Suppressor macrophage treated with lipopolysaccharide for 4 hours (primary cell): ENCODE data around the gene MSRB1.
"Not testable (repeated sequence)": the region's sequence is repeated elsewhere in the genome, so short reads cannot be mapped to it uniquely, and the experiment has no call there.

Experiments
- DNase-seq: peaks from one replicate; pipeline ENCODE4 v3.0.0-alpha.2; 2020

Gene MSRB1

DNA sequence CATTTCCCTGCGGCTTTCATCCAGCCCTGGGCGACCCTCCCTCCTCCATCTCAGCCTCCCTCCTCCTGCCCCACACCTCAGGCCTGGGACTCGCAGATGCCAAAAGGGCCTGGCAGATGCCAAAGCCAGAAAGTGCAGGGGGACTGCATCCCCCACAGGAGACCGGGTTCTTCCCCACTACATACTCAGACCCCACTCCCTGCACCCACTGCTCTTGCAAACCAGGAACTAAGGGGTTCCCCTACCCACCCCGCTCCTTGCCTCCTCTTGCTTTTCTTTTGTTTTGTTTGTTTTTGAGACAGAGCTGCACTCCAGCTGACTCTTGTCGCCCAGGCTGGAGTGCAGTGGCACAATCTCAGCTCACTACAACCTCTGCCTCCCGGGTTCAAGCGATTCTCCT lies 28.0 kb downstream of the MSRB1 start:
- no peak for DNase-seq

DNA sequence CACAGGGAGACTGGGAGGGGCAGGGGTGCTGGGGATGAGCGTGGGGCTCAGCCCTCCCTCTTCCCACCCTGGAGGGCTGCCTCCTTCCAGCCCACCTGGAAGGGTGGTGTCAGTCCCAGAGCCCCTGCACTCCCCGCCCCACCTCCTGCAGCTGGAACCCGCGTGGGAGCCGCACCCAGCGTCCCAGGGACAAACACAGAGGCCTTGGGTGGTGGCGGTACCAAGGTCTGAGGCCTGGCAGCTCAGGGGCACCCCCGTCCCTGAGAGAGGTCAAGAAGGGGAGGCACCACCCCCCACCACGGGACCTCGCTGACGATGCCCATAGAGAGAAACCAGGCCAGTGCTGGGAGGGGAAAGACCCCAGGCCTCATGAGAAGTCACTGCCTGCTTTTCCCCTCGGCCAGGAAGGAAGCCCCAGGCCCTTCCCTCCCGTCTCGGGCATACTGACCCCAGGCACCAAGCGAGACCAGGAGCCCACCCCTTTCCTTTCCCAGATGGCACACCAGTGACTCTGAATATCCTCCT lies 28.9 kb downstream of the MSRB1 start:
- no peak for DNase-seq

DNA sequence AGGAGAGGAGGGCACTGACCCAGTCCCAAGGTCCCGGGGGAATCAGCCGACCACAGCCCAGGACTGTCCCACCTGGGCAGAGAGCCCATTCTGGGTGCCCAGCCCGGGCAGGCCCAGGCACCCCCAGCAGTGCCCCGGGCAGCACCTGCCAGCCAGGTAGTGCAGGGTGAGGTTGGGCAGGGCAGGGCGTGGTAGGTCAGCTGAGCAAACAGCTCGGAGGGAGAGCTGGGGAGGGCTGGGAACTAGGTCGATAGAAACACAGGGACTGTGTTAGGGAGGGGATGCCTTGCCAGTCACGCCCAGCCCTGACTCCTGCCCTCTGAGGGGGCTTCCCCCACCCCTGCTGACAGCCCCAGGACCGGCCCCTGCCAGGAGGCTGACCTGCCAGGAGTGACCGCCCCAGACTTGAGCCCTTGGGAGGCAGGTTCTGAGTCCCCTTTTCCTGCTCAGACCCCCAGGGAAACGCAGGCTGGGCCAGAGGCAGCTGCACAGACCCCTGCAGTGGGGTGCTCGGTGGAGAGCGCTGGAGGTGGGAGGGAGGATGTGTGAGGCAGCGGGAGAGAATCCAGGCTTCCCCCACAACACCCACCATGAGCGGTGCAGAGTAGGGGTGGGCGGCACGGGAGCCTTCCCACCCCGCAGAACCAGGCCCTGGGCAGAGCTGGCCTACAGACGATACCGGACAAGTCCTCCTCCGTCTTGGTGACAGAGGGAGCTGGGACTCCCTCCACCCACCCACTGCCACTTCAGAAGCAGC lies 29.5 kb downstream of the MSRB1 start:
- no peak for DNase-seq

DNA sequence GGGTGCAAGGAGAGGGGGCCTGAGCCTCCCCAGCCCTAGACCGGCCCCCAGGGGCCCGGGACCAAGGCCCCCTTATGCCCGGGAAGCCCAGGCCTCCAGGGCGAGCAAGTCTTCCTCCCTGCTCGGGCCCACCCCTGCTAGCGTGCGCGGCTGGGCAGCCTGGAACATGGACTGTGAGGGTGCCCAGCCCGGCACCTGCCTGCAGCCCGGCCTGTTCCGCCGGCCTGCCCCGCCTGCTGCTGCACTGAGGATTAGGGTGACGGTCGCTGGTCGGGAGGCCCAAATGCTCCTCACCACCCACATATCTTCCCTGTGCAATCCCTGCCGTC lies 30.8 kb downstream of the MSRB1 start:
- DNase-seq, result no peak

DNA sequence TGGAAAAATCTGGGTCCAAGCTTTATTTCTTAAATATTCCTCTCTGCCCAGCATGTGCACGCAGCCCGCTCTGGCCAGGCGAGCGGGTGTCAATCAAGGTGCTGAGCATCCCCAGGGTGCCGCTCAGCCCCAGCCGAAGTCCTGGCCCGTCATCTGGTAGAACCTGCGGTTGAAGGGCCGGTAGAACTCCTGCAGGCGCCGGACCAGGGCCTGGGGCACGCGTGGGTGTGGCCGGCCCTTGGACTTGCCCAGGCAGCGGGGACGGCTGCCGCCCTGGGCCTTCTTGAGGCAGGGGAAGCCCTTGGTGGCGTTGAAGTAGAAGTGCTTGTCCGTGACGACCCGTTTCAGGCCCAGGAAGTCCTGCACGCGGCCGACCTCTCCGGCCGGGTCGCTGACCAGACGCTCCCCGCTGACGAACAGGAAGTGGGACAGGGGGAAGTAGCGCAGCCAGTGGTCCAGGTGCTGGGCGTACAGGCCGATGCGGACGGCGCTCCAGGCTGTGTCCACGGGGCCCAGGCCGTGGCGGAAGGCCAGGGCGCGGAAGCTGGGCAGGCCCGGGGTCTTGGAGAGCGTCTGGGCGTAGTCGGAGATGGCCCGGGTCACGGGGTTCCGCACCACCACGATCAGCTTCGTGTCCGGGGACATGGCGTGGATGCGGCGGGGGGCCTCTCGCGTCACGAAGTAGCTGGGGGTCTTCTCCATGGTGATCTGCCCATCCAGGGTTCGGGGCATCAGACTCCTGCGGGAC lies 31.4 kb downstream of the MSRB1 start:
- no peak for DNase-seq

DNA sequence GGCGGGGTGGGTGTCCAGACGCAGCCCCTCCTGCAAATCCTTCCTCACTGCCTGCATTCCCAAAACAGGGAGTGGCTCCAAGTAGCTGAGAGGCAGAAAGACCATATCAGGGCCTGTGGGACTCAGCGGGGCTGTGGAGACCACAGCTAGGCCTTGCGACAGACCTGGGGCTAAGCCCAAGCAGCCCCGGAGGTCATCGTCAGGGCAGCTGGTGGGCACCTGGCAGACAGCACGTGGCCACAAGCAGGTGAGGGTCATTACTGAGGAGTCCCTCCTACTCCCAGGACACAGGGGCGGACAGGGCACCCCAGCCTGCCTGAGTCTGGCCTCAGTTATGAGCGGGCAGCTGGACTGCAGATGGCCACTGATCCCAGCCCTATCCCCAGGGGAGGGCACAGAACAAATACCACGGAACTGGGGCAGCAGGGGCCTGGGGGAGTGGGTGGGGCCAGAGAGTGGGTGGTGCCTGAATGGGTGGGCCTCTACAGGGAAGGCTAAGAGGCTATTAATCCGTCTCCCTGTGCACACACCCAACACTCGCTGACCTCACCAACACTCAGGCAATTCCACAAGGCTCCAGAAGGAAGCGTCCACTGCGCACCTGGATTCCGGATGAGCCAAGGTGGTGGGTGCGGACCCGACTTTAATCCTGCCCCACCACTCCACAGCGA lies 33.3 kb downstream of the MSRB1 start:
- no peak for DNase-seq

DNA sequence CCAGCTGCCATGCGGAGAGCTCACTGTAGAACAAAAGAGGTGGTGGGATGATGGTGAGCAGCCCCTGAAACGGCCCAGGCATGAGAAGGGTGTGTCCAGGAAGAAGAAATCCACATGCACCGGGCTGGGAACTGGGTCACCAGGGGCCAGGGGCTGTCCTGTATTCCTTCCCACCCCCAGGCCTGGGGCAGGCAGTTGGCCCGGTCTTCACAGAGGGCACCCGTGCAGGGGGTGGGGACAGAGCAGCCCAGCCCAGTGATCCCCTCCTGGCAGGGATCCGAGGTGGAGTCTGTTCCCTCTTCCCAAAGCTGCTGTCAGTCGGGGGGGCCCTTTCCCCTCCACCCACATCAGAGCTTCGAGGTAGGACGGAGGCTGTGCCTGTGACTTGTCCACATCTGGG lies 34.0 kb downstream of the MSRB1 start:
- DNase-seq, result no peak

DNA sequence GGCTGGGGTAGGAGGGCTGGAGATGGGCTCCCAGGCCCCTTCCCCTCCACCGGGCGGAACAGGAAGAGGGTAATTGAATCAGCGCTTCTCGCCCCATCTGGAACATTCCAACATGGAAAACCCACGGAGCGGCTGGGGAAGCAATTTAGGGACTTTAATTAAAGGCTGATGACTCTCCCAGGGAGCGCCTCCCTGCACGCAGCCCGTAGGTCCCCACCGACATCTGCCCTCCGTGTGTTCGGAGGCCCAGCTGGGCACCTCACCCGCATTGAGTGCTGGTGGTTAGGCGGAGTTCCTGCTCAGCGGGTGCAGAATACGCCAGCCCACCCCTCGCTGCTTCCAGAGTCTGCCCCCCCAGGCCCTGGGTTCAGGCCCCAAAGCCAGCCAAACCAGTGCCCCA lies 34.8 kb downstream of the MSRB1 start:
- no peak for DNase-seq

DNA sequence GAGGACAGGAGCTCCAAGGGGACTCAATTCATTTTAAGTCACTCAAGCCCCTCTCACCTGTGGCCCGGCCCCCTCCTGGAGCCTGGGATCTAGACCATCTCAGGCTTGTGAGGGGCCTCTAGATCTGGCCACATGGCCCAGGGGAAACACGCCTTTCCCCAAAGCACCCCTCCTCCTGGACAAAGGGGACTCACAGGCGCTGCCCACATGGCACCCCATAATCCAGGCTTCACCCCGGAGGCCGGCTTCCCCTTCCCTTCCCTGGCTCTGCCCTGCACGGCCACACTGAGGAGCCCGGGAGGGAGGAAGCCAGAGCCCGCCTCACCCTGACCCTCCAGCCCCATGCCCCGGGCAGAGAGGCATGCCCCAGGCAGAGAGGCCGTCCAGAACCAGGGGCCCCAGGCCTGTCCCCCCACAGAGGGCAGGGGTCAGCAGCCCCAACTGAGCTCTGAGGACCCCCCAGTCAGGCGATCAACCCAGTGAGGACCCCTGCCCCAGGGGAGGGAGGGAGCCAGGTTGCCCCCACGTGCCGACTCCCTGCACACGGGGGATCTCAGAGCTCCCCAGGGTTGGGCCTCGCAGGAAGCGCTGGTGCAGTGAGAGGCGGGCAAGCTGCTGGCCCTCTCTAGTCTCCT lies 35.7 kb downstream of the MSRB1 start:
- DNase-seq, result no peak

DNA sequence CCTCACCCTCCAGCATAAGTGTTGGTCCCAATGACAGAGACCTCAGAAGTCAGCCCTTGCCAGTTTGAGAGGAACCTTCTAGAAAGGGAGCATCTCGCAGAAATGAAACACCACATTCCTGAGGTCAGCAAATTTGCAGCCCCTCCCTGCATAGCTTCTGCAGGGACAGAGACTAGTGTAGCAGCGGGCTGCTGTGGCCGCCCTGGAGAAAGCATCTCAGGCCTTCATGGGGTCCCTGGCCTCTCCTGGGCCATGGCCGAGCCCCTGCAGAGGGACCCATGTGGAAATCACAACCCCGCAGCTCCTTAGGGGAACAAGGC lies 36.2 kb downstream of the MSRB1 start:
- no peak for DNase-seq

DNA sequence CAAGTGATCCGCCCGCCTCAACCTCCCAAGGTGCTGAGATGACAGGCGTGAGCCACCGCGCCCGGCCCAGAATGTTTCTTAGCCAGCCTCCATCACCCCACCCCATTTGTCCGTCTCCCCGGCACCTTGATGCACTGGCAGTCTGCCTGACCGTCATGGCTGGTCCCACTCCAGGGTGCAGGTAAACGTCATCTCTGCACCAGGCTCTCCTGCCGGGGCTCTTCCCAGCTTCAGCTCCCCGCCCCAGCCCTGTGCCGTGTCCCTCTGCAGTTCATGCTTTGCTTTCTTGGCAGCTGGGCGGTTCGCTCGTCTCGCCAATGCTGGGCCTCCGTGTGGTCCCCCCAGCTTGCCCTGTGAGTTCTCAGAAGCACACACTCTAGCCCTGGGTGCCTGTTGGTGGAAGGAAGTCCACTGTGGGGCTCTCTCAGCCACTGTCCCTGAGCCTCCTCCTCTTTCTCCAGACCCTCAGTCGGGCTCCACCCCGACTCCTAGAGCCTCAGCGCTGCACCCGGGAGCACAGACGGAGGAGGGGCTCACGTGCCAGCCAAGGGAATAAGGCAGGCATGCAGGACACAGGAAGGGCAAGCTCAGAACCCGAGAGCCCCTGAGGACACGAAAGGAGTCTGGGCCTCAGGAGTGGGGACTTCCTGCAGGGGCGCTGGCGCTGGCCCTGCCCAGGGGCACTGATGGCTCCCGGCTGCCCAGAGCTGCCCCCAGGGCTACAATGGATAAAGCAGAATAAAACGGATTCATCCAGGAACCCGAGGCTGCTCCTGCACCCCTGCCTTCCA lies 36.7 kb downstream of the MSRB1 start:
- DNase-seq, result no peak

DNA sequence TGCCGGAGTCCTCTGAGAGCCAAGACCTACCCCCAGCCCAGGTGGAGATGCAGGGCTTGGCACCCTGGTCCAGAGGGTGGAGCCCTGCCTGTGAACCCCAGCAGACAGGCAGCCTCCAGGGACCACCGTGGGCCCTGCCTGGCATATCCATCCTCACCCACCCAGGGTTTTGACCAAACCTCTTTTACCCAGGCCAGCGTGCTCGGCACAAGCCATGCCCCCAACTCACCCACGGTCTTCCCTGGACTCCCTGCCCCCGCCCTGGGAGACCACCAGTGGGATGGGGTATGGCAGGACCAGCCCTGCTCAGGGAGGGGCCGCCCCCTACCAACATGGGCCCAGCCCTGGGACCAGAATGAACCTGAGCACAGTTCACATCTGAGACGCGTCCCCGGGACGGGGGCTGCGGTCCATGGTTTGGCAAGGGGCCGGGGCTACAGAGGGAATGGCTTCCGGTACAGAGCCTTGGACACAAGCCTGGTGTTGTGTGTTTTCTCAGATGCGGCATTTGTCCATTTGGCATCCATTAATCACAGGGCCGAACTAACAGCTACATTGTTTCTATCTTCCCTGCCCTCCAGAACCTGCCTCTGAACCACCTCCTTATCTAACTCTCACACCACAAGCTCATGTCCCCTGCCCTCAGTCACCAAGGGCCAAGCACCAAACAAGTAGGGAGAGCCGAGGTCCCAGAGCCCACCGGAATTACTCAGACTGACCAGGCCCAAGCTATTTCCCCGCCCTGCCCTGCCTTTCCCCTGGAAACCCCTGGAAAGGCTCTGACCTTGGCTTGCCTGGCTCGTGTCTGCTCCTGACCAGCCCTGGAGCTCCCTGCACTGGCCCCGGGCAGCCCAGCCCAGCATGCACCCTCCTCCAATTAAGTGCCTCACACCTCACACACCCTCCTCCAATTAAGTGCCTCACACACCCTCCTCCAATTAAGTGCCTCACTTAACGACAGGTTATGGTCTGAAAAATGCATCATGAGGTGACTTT lies 38.9 kb downstream of the MSRB1 start:
- no peak for DNase-seq

DNA sequence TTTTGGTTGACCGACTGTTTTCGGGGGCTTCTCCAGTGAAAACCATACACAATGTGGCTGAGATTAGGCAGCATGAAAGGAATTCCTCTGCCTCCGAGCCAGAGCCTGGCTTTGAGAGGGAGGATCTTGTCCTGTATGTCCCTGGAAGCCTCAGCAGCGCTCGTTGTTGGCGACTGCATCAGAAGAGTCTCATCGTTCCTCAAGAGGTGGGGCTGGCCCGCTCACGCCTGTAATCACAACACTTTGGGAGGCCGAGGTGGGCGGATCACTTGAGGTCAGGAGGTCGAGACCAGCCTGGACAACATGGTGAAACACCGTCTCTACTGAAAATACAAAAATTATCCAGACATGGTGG lies 39.8 kb downstream of the MSRB1 start:
- no peak for DNase-seq

DNA sequence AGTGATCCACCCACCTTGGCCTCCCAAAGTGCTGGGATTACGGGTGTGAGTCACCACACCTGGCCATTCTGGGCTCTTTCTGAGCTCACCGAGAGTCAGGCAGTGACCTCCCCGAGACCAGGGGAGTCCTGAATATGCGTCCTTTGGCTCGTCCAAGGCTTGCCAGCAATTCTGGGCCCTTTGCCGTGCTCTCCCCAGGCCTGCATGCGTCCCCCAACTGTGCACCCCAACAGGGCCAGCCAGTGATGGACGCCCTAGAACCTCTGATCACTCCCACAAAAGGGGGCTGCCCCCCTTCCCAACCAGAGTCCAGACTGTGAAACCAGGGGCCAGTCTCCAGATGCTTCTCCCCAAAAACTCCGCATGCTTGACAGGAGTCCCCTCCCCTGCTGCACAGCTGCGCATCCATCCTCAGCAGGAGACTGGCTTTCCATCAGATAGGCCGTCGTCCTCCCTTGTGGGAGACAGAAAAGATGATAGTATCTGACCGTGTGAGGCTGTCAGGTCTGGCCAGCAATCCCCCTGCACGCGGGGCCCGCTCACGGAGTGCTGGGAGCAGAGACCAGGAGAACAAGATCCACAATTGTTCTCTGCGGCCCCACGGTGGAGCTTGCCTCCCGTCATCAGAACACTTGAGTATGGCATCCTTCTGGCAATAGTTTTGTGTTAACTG lies 40.3 kb downstream of the MSRB1 start:
- no peak for DNase-seq

DNA sequence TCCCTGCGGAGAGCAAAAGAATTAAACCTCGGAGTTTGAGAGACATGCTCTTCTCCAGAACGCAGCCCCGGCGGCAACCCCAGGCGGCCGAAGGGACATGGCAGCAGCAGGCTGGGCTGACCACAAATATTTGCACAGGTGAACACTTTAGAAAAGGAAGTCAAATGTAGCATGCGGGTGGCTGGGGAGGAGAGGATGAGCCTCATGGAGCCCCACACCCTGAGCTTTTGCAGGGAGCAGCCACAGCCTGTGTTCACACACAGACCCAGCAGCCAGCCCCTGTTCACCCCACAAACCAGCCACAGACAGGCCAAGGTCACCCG lies 42.6 kb downstream of the MSRB1 start:
- DNase-seq, result no peak

DNA sequence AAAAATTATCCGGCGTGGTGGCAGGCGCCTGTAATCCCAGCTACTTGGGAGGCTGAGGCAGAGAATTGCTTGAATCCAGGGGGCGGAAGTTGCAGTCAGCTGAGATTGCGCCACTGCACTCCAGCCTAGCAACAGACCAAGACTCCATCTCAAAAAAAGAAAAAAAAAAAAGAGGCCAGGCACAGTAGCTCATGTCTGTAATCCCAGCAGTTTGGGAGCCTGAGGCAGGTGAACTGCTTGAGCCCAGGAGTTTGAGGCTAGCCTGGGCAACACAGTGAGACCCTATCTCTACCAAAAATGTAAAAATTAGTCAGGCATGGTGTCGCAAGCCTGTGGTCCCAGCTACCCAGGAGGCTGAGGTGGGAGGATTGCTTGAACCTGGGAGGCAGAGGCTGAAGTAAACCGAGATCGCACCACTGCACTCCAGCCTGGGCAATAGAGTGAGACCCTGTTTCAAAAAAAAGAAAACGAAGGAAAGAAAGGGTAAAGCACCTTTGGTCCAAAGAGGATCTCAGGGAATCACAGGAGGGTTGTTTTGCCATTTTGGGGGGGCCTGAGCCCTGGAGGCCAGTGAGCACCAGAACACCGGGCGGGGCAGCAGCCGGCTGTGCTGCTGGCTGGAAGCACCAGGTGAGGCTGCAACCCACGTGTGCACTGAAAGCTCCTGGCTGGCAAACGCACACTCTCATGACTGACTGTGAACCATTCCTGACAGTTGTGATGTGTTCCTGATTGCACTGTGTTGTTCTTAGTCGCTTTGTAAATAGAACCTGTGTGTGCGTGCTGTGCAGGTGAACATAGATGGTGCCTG lies 43.2 kb downstream of the MSRB1 start:
- DNase-seq, result no peak

DNA sequence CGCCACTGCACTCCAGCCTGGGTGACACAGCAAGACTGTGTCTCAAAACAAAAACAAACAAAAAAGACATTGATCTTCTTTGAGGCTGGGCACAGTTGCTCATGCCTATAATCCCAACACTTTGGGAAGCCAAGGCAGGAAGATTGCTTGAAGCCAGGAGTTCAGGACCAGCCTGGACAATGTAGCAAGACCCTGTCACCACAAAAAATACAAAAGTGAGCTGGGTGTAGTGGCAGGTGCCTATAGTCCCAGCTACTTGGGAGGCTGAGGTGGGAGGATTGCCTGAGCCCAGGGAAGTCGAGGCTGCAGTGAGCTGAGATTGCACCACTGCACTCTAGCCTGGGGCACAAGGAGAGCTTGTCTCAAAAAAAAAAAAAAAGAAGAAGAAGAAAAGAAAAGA lies 45.3 kb downstream of the MSRB1 start:
- DNase-seq, result not testable (repeated sequence)

DNA sequence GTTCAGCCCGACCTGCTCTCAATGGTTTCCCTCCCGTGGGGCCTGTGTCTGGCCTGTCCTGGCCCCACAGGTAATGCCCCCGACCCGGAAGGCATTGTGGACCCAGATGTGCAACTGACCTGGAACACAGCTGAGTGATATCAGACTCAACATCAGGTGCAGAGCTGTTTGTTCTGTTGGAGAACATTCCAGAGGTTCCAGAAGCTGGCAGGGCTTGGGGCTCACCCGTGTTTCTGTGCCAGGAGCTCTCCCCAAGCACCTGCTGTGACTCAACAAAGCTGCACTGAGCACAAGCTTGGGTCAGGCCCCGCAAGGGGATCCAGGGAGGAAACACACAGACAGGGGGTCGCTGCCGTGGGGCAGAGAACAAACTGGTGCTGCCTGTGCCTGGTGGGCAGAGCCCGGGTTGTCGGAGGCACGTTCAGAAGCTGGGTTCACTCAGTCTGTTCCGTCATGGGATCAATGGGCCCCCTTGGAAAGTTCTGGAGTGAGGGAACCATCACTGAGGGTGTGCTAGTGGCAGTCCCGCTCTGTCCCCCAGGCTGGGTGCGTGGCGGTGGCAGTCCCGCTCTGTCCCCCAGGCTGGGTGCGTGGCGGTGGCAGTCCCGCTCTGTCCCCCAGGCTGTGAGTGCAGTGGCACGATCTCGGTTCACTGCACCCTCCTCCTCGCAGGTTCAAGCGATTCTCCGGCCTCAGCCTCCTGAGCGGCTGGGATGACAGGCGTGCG lies 46.9 kb downstream of the MSRB1 start:
- no peak for DNase-seq

DNA sequence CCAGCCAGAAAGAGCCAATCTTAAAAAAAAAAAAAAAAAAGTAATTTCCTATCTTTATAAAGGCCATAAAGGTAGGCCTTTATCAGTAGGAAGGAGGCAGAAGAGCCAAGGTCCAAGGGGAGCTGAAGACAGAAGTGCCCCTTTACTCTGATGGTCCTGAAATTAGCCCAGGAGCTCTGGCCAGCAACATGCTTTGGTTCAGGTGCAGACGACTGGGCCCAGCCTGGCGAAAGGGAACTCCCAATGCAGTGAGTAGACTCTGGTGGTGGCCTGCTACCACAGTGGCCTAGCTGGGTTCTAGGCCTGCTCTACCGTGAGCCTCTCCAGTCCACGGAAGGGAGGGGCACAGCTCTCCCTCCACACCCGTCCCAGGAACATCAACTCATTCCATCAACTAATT lies 47.9 kb downstream of the MSRB1 start:
- DNase-seq, result no peak

DNA sequence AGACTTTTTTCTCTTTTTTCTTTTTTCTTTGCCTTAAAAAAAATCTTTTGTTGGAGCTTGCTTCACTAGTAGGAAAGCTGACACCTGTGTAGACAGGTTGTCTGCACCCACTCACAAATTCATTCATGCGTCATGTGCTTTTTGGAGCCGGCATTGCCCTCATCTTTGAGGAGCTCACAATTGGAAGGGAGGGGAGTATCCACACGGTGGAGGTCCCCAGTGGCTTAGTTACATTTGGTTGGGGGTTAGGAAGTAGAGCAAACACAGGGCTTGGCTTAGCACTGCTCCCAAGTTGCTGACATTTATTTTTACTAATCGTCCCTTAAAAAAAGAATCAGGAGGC lies 52.3 kb downstream of the MSRB1 start:
- DNase-seq, result no peak
